Muscle of arm (tissue), 14 donors: ENCODE results near the gene OR6Y1. TPM values are rescaled to one million over a fixed set of nuclear protein-coding genes. Genes with fewer than 3 reads are reported as not detected.
A peak's percentile ranks its signal among the peaks of the same experiment; 100 is the strongest.

ENCODE experiments used
- DNase-seq: peaks from one replicate; pipeline ENCODE4 v3.0.0-alpha.2; 2013
- long read RNA-seq, 11 donors: transcript quantifications; one replicate each; lab custom pipeline, GENCODE V29; 2026
- polyA plus RNA-seq, 12 donors: library from polyadenylated mRNA; unstranded; fragments of 120-200 nt; gene quantifications; one replicate each; pipeline ENCODE4 v1.2.1, GENCODE V29; 2013; ENCODE audit not compliant: insufficient read length in 12 of 12

The OR6Y1 gene
- polyA plus RNA-seq: not detected
- long read RNA-seq, donor 1: 0 reads
- long read RNA-seq, donor 2: 0 reads
- long read RNA-seq, donor 3: 0 reads
- long read RNA-seq, donor 4: 0 reads
- long read RNA-seq, donor 5: 0 reads
- long read RNA-seq, donor 6: 0 reads
- long read RNA-seq, donor 7: 0 reads
- long read RNA-seq, donor 8: 0 reads
- long read RNA-seq, donor 9: 0 reads
- long read RNA-seq, donor 10: 0 reads
- long read RNA-seq, donor 11: 0 reads

GRCh38 chr1:158554352-158554751 is at the start of gene OR6Y1:
Gene OR6Y1 (minus strand): TSS chr1:158554405. CDS start chr1:158548105, 6,300 bp downstream.
- DNase-seq: no peak

GRCh38 chr1:158600735-158601134 is 46.5 kb upstream of the OR6Y1 start:
- DNase-seq: no peak

GRCh38 chr1:158586942-158587341 is 32.7 kb upstream of the OR6Y1 start:
- DNase-seq: no peak

DNA sequence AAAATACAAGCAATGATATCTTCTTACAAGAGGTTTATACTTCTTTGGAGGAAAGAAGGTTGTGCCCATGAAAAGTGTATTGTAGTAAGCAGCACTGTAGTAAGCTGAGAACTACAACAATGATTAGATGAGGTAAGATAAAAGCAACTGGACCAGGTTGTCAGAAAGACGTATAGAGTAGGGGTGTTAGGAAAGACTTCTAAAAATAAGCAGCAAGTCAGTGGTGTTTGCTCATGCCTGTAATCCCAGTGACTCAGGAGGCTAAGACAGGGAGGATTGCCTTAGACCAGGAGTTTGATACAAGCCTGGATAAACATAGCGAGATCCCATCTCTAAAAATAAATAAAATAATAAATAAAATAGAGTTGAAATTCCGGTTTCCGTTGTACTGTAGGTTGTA is 29.8 kb upstream of the OR6Y1 start:
- DNase-seq: no peak

GRCh38 chr1:158579733-158580132 is 25.5 kb upstream of the OR6Y1 start, which contains the start of gene OR10X1:
Gene OR10X1 (minus strand): TSS chr1:158579899. CDS start chr1:158579899, 0 bp downstream.
- DNase-seq: no peak

DNA sequence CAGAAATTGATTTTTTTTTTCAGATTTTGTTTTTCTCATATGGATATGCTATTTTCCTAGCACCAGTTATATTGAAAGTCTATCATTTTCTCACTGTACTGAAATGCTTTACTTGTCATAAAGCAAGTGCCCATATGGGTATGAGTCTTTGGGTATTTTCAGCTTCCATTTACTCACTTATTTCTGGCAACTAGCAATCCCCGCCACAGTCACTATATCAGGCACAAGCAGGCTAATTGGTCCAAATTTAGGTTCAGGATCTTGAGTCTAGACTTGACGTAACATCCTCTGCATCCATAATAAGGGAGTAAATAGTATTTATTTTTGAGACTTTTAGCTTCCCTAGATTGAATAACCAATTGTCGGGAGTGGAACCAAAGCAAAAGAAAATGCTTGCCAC is 23.4 kb upstream of the OR6Y1 start:
- no peak for DNase-seq

DNA sequence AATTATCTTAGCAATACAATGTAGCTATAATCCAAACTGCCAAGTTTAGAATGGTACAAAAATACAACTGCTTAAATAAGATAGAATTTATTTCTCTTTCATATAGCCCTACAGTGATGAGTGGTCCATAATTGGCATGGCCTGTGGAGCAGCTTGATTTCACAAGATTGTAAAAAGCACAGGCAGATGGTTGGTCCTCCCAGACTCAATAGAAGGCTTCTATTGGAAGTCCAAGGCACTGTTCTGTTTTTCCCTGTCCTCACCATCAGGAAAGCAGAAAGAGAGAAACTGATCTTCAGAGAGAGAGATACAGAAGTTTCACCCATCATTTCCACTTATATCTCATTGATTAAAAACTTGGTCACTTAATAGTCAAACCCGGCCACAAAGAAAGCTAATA is 18.0 kb upstream of the OR6Y1 start:
- DNase-seq: no peak

DNA sequence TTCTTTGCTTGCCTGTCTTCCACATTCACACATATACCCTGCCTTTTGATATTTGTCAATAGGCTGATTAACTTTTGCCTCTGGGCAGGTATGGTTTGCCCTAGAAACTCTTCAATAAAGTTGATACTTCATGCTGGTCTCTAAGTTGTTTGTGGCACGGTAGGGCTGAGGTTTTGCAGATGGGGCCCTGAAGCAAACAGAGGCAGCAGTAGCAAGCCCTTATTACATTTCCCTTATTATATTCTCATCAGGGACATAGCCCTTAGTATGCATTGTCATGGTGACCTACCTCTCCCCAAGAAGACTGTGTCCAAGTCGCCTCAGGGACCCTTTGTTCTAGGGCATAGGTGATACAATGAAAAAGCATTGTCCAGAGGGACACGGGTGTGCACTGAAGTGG is 16.3 kb upstream of the OR6Y1 start, which contains the start of gene OR6P1:
Gene OR6P1 (minus strand): TSS at position 101 of the 400 bp plus-strand sequence. CDS start 6,976 bp downstream, outside the sequence.
- no peak for DNase-seq

DNA sequence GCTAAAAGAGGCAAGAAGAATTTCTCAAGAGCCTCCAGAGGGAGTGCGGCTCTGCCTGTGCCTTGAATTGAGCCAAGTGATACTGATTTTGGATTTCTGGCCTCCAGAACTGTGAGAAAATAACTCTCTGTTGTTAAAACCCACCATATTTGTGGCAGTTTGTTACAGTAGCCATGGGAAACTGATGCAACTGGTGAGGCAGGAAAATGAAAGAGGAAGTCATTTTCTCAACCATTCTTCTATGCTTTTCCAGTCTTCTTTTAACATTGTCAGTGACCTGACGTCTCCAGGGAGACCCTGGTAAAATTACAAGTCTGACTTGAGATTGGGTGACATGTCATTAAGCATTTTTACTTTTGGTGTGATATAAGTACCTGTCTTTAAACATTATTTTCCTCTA is 10.4 kb upstream of the OR6Y1 start:
- DNase-seq: no peak

- no peak for DNase-seq
These were observed 9.6 kb upstream of the OR6Y1 start for GRCh38 chr1:158563853-158564252.

GRCh38 chr1:158559696-158560095 is 5.5 kb upstream of the OR6Y1 start:
- no peak for DNase-seq

DNA sequence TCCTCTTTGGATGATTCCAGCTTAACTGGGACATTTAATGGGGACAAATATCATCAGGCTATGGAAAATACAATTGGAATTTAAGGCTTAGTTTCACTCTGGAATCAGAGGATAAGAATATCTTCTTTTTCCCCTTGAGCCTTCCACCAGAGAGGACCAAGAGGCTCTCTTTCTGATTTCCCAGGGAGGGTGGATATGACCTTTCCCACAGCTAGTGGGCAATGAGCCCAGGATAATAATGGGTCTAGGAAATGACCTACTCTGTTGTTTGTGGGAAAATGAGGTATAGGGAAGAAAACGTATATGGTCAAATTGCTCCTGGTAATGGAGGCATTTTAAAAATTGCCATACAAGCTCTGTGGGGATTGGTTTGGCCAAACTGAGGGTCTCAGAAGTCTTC is 1.9 kb downstream of the OR6Y1 start:
- no peak for DNase-seq

DNA sequence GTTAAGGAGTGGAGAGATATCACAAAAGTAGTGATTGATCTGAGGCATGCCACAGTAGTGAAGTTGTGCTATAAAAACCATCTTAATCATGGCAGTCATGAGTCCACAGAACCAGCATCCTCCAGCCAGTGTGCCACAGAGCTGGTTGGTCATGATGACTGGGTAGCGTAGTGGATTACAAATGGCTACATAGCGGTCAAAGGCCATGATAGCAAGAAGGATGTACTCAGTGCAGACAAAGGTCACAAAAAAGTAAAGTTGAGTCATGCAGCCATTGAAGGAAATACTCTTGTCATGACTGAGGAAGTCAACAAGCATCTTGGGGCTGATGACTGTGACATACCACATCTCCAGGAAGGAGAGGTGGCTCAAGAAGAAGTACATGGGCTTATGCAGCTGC is 6.7 kb downstream of the OR6Y1 start:
- DNase-seq: no peak

DNA sequence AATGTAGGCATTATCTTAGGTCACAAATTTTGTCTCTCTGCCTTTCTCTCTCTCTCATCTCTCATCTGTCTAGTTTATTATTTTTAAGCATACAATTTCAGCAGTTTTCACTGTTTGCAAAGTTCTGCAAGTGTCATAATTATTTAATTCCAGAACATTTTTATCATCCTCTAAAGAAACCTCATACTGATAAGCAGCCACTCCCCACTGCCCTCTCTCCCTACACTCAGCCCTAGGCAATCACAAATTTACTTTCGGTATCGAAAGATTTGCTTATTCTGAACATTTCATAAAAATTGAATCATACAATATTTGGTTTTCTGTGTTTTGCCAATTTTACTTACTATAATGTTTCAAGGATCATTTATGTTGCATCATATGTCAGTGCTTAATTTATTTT is 16.6 kb downstream of the OR6Y1 start:
- no peak for DNase-seq

DNA sequence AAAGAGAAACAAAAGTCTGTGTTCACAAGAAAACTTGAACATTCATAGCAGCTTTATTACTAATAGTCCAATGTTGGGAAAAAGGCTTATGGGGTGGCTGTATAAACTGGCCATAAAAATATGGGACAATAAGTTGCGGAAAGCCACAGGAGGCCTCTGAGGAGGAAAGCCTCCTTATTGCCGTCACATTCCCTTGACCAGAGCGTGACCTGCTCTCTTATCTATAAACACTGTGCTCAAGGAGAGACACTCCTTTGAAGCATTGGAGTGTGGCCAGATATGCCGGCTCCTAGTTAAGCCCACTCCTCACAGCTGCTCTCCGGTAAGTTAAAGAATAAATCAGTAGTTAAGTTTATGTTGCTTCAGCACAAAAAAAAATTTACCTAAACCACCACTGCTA is 19.7 kb downstream of the OR6Y1 start:
- DNase-seq: no peak

DNA sequence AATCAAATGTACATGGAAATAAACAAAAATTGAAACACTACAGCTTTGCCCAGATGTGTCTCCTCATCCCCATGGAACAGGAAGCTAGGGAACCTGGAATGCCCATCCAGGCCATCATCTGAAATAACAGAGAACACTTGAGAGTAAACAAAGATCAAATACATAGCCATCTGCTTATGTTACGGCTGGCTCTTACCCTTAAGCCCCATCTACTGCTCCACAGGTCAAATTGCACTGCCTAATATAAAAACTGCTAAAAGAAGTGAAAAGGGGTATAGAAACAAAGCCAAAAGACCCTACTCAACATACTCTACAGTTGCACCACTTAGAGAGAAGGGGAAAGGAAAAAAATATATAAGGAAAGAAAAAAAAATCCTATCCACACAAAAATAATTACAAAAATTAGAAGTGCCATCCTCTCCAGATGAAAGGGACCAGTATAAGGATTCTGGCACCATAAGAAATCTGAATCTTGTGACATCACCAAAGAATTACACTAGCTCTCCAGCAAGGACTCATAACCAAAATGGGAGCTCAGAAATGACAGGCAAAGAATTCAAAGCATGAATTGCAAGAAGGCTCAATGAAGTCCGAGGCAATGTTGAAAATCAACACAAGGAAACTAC is 26.9 kb downstream of the OR6Y1 start:
- DNase-seq: peak; percentile 25

DNA sequence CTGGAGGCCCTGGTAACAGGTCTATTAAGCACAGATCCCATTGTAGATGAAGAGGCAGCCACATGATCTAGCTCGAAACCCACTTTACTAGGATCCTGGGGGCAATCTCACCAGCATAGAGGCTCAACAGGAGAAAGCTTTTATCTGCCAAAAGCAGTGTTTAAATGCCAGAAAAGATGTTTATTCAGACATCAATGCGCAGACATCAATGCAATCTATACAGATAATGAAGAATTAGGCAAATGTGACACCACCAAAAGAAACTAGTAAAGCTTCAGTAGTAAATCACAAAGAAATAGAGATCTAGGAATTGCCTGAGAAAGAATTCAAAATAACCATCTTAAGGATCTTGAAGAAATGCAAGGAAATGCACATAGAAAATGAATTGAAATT is 32.5 kb downstream of the OR6Y1 start:
- DNase-seq: no peak

- no peak for DNase-seq
These were observed 33.1 kb downstream of the OR6Y1 start for GRCh38 chr1:158520955-158521665.

GRCh38 chr1:158520021-158520420 is 34.2 kb downstream of the OR6Y1 start:
- DNase-seq: no peak

DNA sequence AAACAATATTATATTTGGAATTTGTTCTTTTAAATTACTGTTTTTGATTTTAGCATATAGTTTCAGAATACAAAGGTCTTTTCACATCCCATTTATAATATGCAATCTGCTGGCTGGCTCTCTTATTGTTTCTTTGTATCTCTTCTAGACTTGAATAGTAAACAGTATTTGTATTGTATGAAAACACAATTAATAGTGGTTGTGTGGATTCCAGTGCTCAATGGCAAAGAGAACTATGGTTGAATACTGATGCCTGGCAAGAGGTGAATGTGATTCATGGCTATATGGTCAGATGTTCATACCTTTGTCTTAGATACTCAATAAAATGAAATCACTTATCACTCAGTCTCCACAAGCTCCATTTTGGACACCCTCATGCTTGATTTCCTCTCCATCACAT is 37.2 kb downstream of the OR6Y1 start:
- no peak for DNase-seq

- DNase-seq: peak; percentile 39
These were observed 44.6 kb downstream of the OR6Y1 start for GRCh38 chr1:158509471-158510156.

DNA sequence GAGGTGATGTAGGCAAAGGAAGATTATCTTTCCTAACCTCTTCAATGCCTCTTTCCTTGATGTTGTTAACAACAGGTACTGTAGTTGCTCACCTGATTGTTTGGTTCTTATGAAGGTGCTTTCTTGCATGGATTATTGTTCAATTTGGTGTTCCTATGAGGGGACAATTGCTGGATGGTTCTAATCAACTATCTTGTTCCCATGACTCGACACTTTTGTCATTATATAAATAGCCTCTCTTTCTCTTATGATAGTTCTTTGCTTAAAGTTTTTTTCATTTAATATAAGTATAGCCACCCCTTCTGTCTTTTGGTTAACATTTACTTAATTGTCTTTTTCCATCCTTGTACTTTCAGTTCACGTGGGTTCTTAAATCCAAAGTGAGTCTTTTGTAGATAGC is 46.7 kb downstream of the OR6Y1 start:
- no peak for DNase-seq
